Small intestine (tissue), 7 donors: ENCODE data around the gene MGAT5B. TPM values are rescaled to one million over a fixed set of nuclear protein-coding genes. Genes with fewer than 3 reads are reported as not detected.

Source experiments
- DNase-seq, 2 donors: peaks; one replicate each; pipeline versions ENCODE4 v3.0.0 to v3.0.0-alpha.2; 2013
- FAIRE-seq: peaks from 2 replicates; lab custom pipeline; 2012; peaks lifted over from hg19 to GRCh38; lab: Jason Lieb, UNC
- H3K27ac ChIP-seq, 3 donors: one replicate each; pipeline ENCODE4 v1.5.1; 2013; ENCODE audit warnings: low read length in 2 of 3, mild to moderate bottlenecking in 2 of 3, control low read depth in 1 of 3, inconsistent platforms in 1 of 3, low read depth in 1 of 3, moderate library complexity in 1 of 3
- H3K27me3 ChIP-seq, 3 donors: one replicate each; pipeline ENCODE4 v1.6.1; 2013; ENCODE audit warnings: low read length in 3 of 3, inconsistent platforms in 1 of 3; ENCODE audit not compliant: control insufficient read depth in 3 of 3, insufficient read depth in 3 of 3
- H3K36me3 ChIP-seq, 3 donors: one replicate each; pipeline ENCODE4 v1.6.1; 2013; ENCODE audit warnings: low read length in 3 of 3, inconsistent platforms in 1 of 3, low read depth in 1 of 3, mild to moderate bottlenecking in 1 of 3, moderate library complexity in 1 of 3; ENCODE audit not compliant: control insufficient read depth in 3 of 3, insufficient read depth in 2 of 3
- H3K4me1 ChIP-seq, 3 donors: one replicate each; pipeline ENCODE4 v1.6.1; 2013; ENCODE audit warnings: low read length in 2 of 3, inconsistent platforms in 1 of 3, low read depth in 1 of 3, mild to moderate bottlenecking in 1 of 3, moderate library complexity in 1 of 3; ENCODE audit not compliant: control insufficient read depth in 3 of 3, insufficient read depth in 2 of 3
- H3K4me3 ChIP-seq, 3 donors: one replicate each; pipeline ENCODE4 v1.5.1; 2013; ENCODE audit warnings: low read length in 3 of 3, control low read depth in 1 of 3, inconsistent platforms in 1 of 3, low read depth in 1 of 3, mild to moderate bottlenecking in 1 of 3, moderate library complexity in 1 of 3
- H3K9me3 ChIP-seq, 2 donors: one replicate each; pipeline ENCODE4 v1.6.1; 2013; ENCODE audit warnings: low read depth in 1 of 2, low read length in 1 of 2; ENCODE audit not compliant: control insufficient read depth in 2 of 2, insufficient read depth in 1 of 2
- WGBS, 3 donors: extraction: QIAGEN DNeasy Blood & Tissue Kit; methylation state at CpG; one replicate each; pipeline ENCODE4 v1.1.7; 2013; 5-methylcytosine and 5-hydroxymethylcytosine counted together
- polyA plus RNA-seq, 4 donors: library from polyadenylated mRNA; stranded (reverse) in 3 of 4; unstranded in 1 of 4; fragments of 200-250 nt in 3 of 4; fragments of 120-200 nt in 1 of 4; gene quantifications; one replicate each; pipeline versions ENCODE4 v1.2.1 to v1.2.3, GENCODE V29; 2013
- donor health status: healthy with polysubstance abuse.
- donor health status: control.
- donor health status: control.
- donor health status: Bipolar disorder and iron deficiency.
- donor health status: healthy.

Gene MGAT5B
- polyA plus RNA-seq, 4 donors: 0.40 TPM; not detected in 2

GRCh38 chr17:76944477-76944876 is 76.3 kb downstream of the MGAT5B start:
- no peaks in the 10 kb centered on the region for H3K4me1 ChIP-seq
- no peak overlapping the region for H3K27ac ChIP-seq
- peaks cover 0 to 15% (median 0%) of the 10 kb centered on the region in 3 donors for H3K27me3 ChIP-seq
- no peak for FAIRE-seq
- WGBS, 3 donors: 68 to 85% (median 73%) methylated on average over 16 of the region's 16 CpGs
- H3K4me3 ChIP-seq: no peak overlapping the region
- no peak for DNase-seq
- H3K9me3 ChIP-seq: no peaks in the 10 kb centered on the region
- H3K36me3 ChIP-seq: no peaks in the 10 kb centered on the region

GRCh38 chr17:76946111-76946771 is 78.0 kb downstream of the MGAT5B start:
- H3K27me3 ChIP-seq: peaks cover 0 to 15% (median 0%) of the 10 kb centered on the region in 3 donors
- WGBS, 3 donors: 76 to 86% (median 77%) methylated on average over 13 to 18 of the region's 18 CpGs

GRCh38 chr17:76946772-76947135 is 78.5 kb downstream of the MGAT5B start:
- no peak overlapping the region for H3K27ac ChIP-seq
- H3K4me3 ChIP-seq: no peak overlapping the region
- DNase-seq: no peak
- no peaks in the 10 kb centered on the region for H3K9me3 ChIP-seq
- H3K27me3 ChIP-seq: peaks cover 0 to 15% (median 0%) of the 10 kb centered on the region in 3 donors
- FAIRE-seq: no peak
- no peaks in the 10 kb centered on the region for H3K36me3 ChIP-seq
- 53 to 64% (median 53%) methylated on average over 9 to 10 of the region's 10 CpGs for WGBS, 3 donors
- H3K4me1 ChIP-seq: no peaks in the 10 kb centered on the region

More at GRCh38 chr17:76946111-76946771, 78.0 kb downstream of the MGAT5B start:
- FAIRE-seq: no peak
- H3K4me3 ChIP-seq: no peak overlapping the region
- H3K27ac ChIP-seq: no peak overlapping the region
- H3K9me3 ChIP-seq: no peaks in the 10 kb centered on the region
- H3K36me3 ChIP-seq: no peaks in the 10 kb centered on the region
- DNase-seq: no peak
- H3K4me1 ChIP-seq: no peaks in the 10 kb centered on the region

GRCh38 chr17:76947309-76947708 is 79.1 kb downstream of the MGAT5B start:
- peaks cover 0 to 15% (median 0%) of the 10 kb centered on the region in 3 donors for H3K27me3 ChIP-seq
- no peak overlapping the region for H3K4me3 ChIP-seq
- no peaks in the 10 kb centered on the region for H3K9me3 ChIP-seq
- DNase-seq: no peak
- FAIRE-seq: no peak
- 79 to 86% (median 80%) methylated on average over 10 of the region's 10 CpGs for WGBS, 3 donors
- H3K4me1 ChIP-seq: no peaks in the 10 kb centered on the region
- H3K27ac ChIP-seq: no peak overlapping the region
- H3K36me3 ChIP-seq: no peaks in the 10 kb centered on the region

- WGBS, 3 donors: 70 to 74% (median 72%) methylated on average over 15 to 17 of the region's 17 CpGs
- peaks cover 0 to 15% (median 0%) of the 10 kb centered on the region in 3 donors for H3K27me3 ChIP-seq
- no peaks in the 10 kb centered on the region for H3K9me3 ChIP-seq
- no peaks in the 10 kb centered on the region for H3K36me3 ChIP-seq
- no peak for DNase-seq
- FAIRE-seq: no peak
- no peaks in the 10 kb centered on the region for H3K4me1 ChIP-seq
- no peak overlapping the region for H3K27ac ChIP-seq
- no peak overlapping the region for H3K4me3 ChIP-seq
Measured at GRCh38 chr17:76947771-76948170, 79.6 kb downstream of the MGAT5B start.

- Histone ChIP-seq H3K27ac (no peak overlapping the region), H3K4me3 (no peak overlapping the region), H3K9me3 (no peaks in the 10 kb centered on the region), H3K27me3 (peaks cover 0 to 15% (median 0%) of the 10 kb centered on the region in 3 donors), H3K36me3 (no peaks in the 10 kb centered on the region), H3K4me1 (no peaks in the 10 kb centered on the region)
- FAIRE-seq (no peak), DNase-seq (no peak)
- 70 to 89% (median 77%) methylated on average over 10 of the region's 10 CpGs for WGBS, 3 donors
Measured at GRCh38 chr17:76948301-76948700, 80.1 kb downstream of the MGAT5B start.

- WGBS, 3 donors: 62 to 82% (median 62%) methylated on average over 24 to 27 of the region's 27 CpGs
- no peaks in the 10 kb centered on the region for H3K36me3 ChIP-seq
- H3K9me3 ChIP-seq: no peaks in the 10 kb centered on the region
- H3K4me3 ChIP-seq: no peak overlapping the region
- peaks cover 0 to 12% (median 0%) of the 10 kb centered on the region in 3 donors for H3K27me3 ChIP-seq
- no peak for FAIRE-seq
- no peak for DNase-seq
- H3K4me1 ChIP-seq: no peaks in the 10 kb centered on the region
- no peak overlapping the region for H3K27ac ChIP-seq
Measured at GRCh38 chr17:76948726-76949342, 80.6 kb downstream of the MGAT5B start.

GRCh38 chr17:76949913-76950695 is 81.9 kb downstream of the MGAT5B start:
- 46 to 63% (median 49%) methylated on average over 17 to 18 of the region's 18 CpGs for WGBS, 3 donors
- no peak for FAIRE-seq

More at GRCh38 chr17:76949913-76950695, 81.9 kb downstream of the MGAT5B start:
- H3K36me3 ChIP-seq: no peaks in the 10 kb centered on the region
- no peaks in the 10 kb centered on the region for H3K4me1 ChIP-seq
- DNase-seq: no peak
- no peaks in the 10 kb centered on the region for H3K27me3 ChIP-seq
- H3K4me3 ChIP-seq: no peak overlapping the region
- H3K27ac ChIP-seq: no peak overlapping the region
- no peaks in the 10 kb centered on the region for H3K9me3 ChIP-seq
